GM15510 (cell line): ENCODE results near the gene LIG3.

ENCODE experiments used
- POLR2A ChIP-seq: IDR thresholded peaks from 3 replicates; pipeline ENCODE4 v1.6.1; 2011; ENCODE audit warnings: borderline replicate concordance; ENCODE audit not compliant: insufficient read length; ENCODE audit errors: extremely low read depth

LIG3 gene

GRCh38 chr17:35051183-35051578, 70.9 kb downstream of the LIG3 start:
- no peak for TF ChIP-seq POLR2A

DNA sequence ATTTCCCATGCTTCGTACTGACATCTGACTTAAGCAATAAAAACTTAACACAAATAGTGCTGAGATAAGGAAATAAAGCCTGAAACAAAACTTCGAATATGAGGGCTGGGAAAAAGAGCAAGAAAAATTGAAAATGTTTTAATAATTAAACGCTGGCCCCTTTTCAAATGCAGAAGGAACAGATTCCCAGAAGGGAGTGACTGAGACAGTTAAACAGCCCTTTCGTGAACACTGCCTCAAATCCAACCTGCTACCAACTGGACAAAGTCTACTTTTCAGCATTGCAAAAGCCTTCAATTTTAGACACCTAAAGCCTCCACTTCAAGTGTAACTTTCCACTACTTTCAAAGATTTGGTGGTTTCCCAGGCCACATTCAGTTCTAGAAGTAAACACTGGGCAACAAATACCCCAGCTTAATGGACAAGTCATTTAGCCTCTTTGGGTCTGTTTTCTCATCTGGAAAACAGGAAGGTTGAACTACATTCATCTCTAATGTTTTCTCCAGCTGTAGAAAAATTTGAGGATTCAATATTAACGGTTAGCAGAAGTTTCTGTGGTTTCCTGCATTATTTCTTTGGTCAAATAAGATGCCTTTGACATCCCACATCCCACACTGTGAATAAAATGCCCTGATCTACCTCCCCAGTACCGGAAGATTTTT, 71.4 kb downstream of the LIG3 start:
- no peak for TF ChIP-seq POLR2A

DNA sequence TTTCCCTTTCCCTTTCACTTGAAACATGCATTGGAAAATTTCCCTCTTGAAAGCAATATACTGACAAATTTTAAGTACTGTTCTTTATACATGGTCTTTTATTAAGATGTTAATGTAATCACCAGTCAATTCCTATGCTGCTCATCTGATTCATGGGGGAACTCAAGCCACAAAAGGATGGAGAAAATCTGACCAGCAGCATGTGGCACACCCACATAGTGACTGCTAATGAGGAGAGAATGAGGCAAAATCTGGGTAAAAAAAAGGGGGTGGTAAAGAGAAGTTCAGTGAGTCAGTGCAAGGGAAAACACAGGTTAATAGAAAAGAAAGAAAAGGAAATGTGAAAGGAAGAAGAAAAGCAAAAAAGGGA, 71.9 kb downstream of the LIG3 start:
- no peak for TF ChIP-seq POLR2A

- no peak for TF ChIP-seq POLR2A
Observed at GRCh38 chr17:35052780-35053179, 72.5 kb downstream of the LIG3 start.

- TF ChIP-seq POLR2A, result no peak
Observed at GRCh38 chr17:35053204-35053603, 72.9 kb downstream of the LIG3 start.

DNA sequence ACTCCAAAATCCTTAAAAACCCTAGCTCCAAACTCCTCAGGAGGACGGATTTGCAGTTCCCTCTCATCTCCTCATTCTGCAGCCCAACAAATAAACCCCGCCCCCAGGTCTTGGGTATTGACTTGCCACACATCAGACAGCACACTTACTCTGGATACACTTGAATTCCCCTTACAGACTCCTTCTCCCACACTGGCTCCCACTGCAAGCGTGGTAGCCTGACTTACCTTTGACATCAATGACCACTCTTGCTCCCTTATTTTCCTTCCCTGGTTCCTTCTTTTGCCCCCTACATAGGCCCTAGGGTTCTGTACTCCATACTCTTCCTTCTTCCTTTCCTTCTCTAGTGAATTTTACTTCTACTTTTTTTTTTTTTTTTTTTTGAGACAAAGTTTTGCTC, 75.7 kb downstream of the LIG3 start:
- no peak for TF ChIP-seq POLR2A

DNA sequence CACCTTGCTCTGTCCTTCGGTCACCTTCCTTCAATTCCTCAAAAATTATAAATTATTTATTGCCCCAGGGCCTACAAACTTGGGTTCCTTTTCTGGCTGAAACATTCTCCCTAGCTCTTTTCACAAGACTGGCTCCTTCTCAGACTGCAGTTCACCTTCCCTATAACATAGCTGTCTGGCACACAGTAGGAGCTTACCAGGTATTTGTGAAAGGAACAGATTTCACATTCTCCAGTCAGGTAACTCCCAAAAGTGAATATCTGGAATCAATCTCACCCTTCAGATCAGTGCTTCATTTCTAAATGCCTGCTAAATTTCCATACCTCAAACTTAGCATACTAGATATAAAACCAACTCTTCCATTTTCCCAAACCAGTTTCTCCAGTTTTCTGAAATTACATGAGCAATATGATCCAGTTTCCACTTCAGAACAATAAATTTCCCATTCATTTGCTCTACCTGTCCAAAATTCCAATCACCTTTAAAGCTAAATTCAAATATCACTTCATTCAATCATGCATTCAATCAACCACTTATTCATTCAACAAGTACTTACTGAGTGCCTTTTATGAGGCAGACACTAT, 77.1 kb downstream of the LIG3 start:
- no peak for TF ChIP-seq POLR2A
